Trophoblast cell (in vitro differentiated cells and primary cell): ENCODE measurements around the gene ATG16L1.

Source experiments
- DNase-seq, 2 donors: peaks; one replicate each; pipeline ENCODE4 v3.0.0-alpha.2; 2016
- H2AFZ ChIP-seq: 2 replicates; pipeline ENCODE4 v1.6.1; 2013; ENCODE audit warnings: low read length, moderate library complexity, mild to moderate bottlenecking; ENCODE audit not compliant: insufficient read depth, poor library complexity
- H2AK5ac ChIP-seq: 2 replicates; pipeline ENCODE4 v1.6.1; 2013; ENCODE audit warnings: mild to moderate bottlenecking, low read length
- H2BK120ac ChIP-seq: 2 replicates; pipeline ENCODE4 v1.6.1; 2013; ENCODE audit warnings: low read length, mild to moderate bottlenecking, moderate library complexity; ENCODE audit not compliant: insufficient read depth, poor library complexity
- H2BK12ac ChIP-seq: 2 replicates; pipeline ENCODE4 v1.6.1; 2013; ENCODE audit warnings: mild to moderate bottlenecking, low read length, moderate library complexity
- H2BK5ac ChIP-seq: 2 replicates; pipeline ENCODE4 v1.6.1; 2013; ENCODE audit warnings: low read length, low read depth, moderate library complexity, mild to moderate bottlenecking; ENCODE audit not compliant: poor library complexity
- H3K14ac ChIP-seq: 2 replicates; pipeline ENCODE4 v1.6.1; 2013; ENCODE audit warnings: mild to moderate bottlenecking, low read length
- H3K18ac ChIP-seq: 2 replicates; pipeline ENCODE4 v1.6.1; 2013; ENCODE audit warnings: mild to moderate bottlenecking, low read length
- H3K23ac ChIP-seq: 2 replicates; pipeline ENCODE4 v1.6.1; 2013; ENCODE audit warnings: low read length
- H3K27ac ChIP-seq: 2 replicates; pipeline ENCODE4 v1.5.1; 2013; ENCODE audit warnings: low read depth, mild to moderate bottlenecking, inconsistent platforms, low read length, moderate library complexity
- H3K27me3 ChIP-seq: 2 replicates; pipeline ENCODE4 v1.6.1; 2013; ENCODE audit warnings: inconsistent platforms, mild to moderate bottlenecking, low read length, moderate library complexity; ENCODE audit not compliant: insufficient read depth
- H3K36me3 ChIP-seq, 2 experiments: 1 replicate in 1 of 2; 2 replicates in 1 of 2; pipeline ENCODE4 v1.6.1; 2013; ENCODE audit warnings: low read length in 2 of 2, mild to moderate bottlenecking in 2 of 2, moderate library complexity in 1 of 2; ENCODE audit not compliant: insufficient read depth in 2 of 2, control insufficient read depth in 1 of 2
- H3K4ac ChIP-seq: 2 replicates; pipeline ENCODE4 v1.6.1; 2013; ENCODE audit warnings: low read depth, mild to moderate bottlenecking, low read length, moderate library complexity
- H3K4me1 ChIP-seq, 2 experiments: 1 replicate in 1 of 2; 2 replicates in 1 of 2; pipeline ENCODE4 v1.6.1; 2013; ENCODE audit warnings: low read length in 2 of 2, mild to moderate bottlenecking in 2 of 2, moderate library complexity in 1 of 2; ENCODE audit not compliant: insufficient read depth in 2 of 2, control insufficient read depth in 1 of 2
- H3K4me2 ChIP-seq: 2 replicates; pipeline ENCODE4 v1.6.1; 2013; ENCODE audit warnings: inconsistent platforms, mild to moderate bottlenecking, low read length, moderate library complexity
- H3K4me3 ChIP-seq: 2 replicates; pipeline ENCODE4 v1.5.1; 2013; ENCODE audit warnings: mild to moderate bottlenecking, low read depth, low read length, inconsistent platforms
- H3K79me1 ChIP-seq: one replicate; pipeline ENCODE4 v1.6.1; 2013; ENCODE audit warnings: low read length
- H3K79me2 ChIP-seq: 2 replicates; pipeline ENCODE4 v1.6.1; 2013; ENCODE audit warnings: low read length, mild to moderate bottlenecking; ENCODE audit not compliant: control insufficient read depth, insufficient read depth, poor library complexity
- H3K9ac ChIP-seq: 2 replicates; pipeline ENCODE4 v1.6.1; 2013; ENCODE audit warnings: mild to moderate bottlenecking, low read length
- H3K9me3 ChIP-seq: 2 replicates; pipeline ENCODE4 v1.6.1; 2013; ENCODE audit warnings: low read depth, mild to moderate bottlenecking, control low read depth, inconsistent platforms, low read length; ENCODE audit not compliant: insufficient read depth
- H4K12ac ChIP-seq: 2 replicates; pipeline ENCODE4 v1.6.1; 2013; ENCODE audit warnings: low read depth, mild to moderate bottlenecking, low read length, moderate library complexity
- H4K8ac ChIP-seq: 2 replicates; pipeline ENCODE4 v1.6.1; 2013; ENCODE audit warnings: low read depth, mild to moderate bottlenecking, low read length, moderate library complexity
- H4K91ac ChIP-seq: one replicate; pipeline ENCODE4 v1.6.1; 2013; ENCODE audit warnings: low read depth, mild to moderate bottlenecking, low read length, moderate library complexity
- WGBS: extraction: QIAGEN DNeasy Blood & Tissue Kit; methylation state at CpG from one replicate; pipeline ENCODE4 v1.1.7; 2013; ENCODE audit warnings: missing lambda C conversion rate; ENCODE audit not compliant: insufficient read length, insufficient coverage; ENCODE audit errors: extremely low coverage; 5-methylcytosine and 5-hydroxymethylcytosine counted together

The ATG16L1 gene

DNA sequence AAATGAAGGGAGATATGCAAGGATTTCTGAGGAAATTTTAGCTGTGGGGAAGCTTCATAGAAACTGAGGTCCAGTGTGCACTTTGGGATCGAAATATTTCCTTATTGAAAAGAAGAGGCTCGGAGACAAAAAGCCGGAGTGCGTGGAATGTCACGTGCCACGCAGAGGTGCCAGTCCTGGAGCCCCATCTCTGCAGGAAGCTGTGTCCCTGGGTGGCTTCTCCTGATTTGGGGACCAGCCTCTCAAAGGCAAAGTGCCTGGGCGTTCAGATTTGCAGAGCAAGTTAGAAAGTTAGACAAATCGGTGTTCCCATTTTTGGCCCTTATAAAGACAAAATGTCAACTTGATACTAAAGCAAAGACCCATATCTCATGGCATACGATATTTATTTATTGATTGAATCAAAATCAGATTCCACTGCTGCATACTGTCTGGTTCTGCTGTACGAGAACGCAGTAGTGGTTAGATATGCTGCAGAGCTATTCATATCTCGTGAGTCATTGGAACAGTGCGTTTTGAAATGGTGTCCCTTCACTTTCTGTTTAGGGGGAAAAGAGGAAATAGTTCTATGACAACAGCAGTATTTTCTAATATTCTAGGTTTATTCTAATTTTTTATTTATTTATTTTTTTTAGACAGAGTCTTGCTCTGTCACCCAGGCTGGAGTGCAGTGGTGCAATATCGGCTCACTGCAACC, 9.1 kb upstream of the ATG16L1 start:
- Histone ChIP-seq H3K4me3 (no peak overlapping the region), H3K79me1 (peaks cover 9% of the 10 kb centered on the region), H3K4me1 (peaks cover 11 to 14% of the 10 kb centered on the region in 2 experiments), H3K9ac (no peak overlapping the region), H2BK120ac (no peak overlapping the region), H4K8ac (no peak overlapping the region), H3K27ac (no peak overlapping the region), H2AFZ (no peak overlapping the region), H2BK5ac (no peak overlapping the region), H2AK5ac (no peak overlapping the region), H4K91ac (no peak overlapping the region), H2BK12ac (no peak overlapping the region), H3K27me3 (no peaks in the 10 kb centered on the region), H3K14ac (no peak overlapping the region), H3K9me3 (no peaks in the 10 kb centered on the region), H3K4ac (no peak overlapping the region), H3K4me2 (no peak overlapping the region), H3K79me2 (no peaks in the 10 kb centered on the region), H3K23ac (no peak overlapping the region), H4K12ac (no peak overlapping the region), H3K36me3 (no peaks in the 10 kb centered on the region), H3K18ac (no peak overlapping the region)
- WGBS: no CpG with 5 or more reads among the region's 14 CpGs
- DNase-seq: peak in 1 of 2 donors; percentile 51

DNA sequence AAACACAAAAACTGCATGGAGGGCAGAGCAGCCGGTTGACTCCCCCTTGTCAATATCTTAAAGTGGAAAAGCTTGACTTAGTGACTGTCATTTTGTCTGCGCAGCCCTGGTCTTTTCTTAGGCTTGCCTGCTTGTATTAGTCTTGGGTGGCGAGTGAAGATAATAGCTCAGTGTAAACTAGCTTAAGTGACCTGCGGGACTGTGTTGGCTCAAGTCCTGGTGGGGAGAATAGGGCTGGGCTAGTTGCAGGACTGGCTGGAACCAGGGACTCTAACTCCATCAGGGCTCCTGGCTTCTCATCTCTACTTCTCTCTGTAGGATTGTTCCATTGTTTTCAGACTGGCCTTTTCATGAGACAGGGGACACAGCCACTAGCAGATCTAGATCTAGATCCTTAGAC, 8.1 kb upstream of the ATG16L1 start:
- Histone ChIP-seq H3K4ac (no peak overlapping the region), H3K27ac (no peak overlapping the region), H3K79me2 (no peaks in the 10 kb centered on the region), H2BK12ac (peak overlapping the region; percentile 23), H2BK120ac (no peak overlapping the region), H3K4me2 (no peak overlapping the region), H4K12ac (no peak overlapping the region), H3K36me3 (no peaks in the 10 kb centered on the region), H3K27me3 (no peaks in the 10 kb centered on the region), H2BK5ac (no peak overlapping the region), H3K79me1 (peaks cover 9% of the 10 kb centered on the region), H3K23ac (no peak overlapping the region), H3K14ac (no peak overlapping the region), H4K8ac (no peak overlapping the region), H3K4me3 (no peak overlapping the region), H2AK5ac (no peak overlapping the region), H4K91ac (peak overlapping the region; percentile 4), H3K4me1 (peaks cover 11 to 14% of the 10 kb centered on the region in 2 experiments), H2AFZ (no peak overlapping the region), H3K9ac (no peak overlapping the region), H3K9me3 (no peaks in the 10 kb centered on the region), H3K18ac (no peak overlapping the region)
- WGBS: no CpG with 5 or more reads among the region's 4 CpGs
- no peak for DNase-seq

DNA sequence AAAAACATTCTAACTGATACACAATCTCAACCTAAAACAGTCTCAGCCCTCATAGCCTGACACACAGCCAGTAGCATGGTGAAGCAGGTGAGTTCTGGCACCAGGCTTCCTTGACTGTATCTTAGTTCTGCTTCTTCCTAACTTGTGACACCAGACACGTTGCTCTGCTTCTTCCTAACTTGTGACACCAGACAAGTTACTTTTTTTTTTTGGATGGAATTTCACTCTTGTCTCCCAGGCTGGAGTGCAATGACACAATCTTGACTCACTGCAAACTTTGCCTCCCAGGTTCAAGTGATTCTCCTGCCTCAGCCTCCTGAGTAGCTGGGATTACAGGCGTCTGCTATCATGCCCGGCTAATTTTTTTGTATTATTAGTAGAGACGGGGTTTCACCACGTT, 6.7 kb upstream of the ATG16L1 start:
- Histone ChIP-seq H4K12ac (no peak overlapping the region), H3K23ac (no peak overlapping the region), H2BK5ac (peak overlapping the region; percentile 43), H3K36me3 (no peaks in the 10 kb centered on the region), H3K9ac (no peak overlapping the region), H3K27ac (peak overlapping the region; percentile 22), H3K4ac (no peak overlapping the region), H4K91ac (no peak overlapping the region), H3K4me1 (peaks cover 11 to 14% of the 10 kb centered on the region in 2 experiments), H2AFZ (no peak overlapping the region), H4K8ac (no peak overlapping the region), H3K4me3 (no peak overlapping the region), H2AK5ac (no peak overlapping the region), H3K79me2 (no peaks in the 10 kb centered on the region), H3K14ac (no peak overlapping the region), H3K18ac (no peak overlapping the region), H3K4me2 (no peak overlapping the region), H3K79me1 (peaks cover 9% of the 10 kb centered on the region), H3K9me3 (no peaks in the 10 kb centered on the region), H2BK120ac (no peak overlapping the region), H3K27me3 (no peaks in the 10 kb centered on the region), H2BK12ac (no peak overlapping the region)
- no CpG with 5 or more reads among the region's 5 CpGs for WGBS
- DNase-seq: peak; percentile 83 to 94

DNA sequence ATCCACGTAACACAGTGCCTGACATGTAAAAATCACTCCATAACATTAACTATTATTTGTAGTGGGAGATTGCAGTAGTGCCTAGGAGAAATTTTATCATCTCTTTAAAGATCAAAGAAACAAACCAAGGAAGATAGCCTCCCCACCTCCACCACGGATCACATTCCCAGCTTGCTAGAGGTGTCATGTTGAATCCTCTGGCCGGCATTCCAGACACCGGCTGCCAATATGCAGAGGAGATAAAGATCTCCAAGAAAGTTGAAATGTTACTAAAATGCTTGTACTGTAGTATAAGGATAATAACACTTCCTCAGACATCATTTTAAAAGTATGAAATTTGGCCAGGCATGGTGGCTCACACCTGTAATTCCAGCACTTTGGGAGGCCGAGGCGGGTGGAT, 6.1 kb upstream of the ATG16L1 start:
- no peak overlapping the region for H3K18ac ChIP-seq
- H3K4me2 ChIP-seq: no peak overlapping the region
- H3K79me2 ChIP-seq: no peaks in the 10 kb centered on the region
- H2BK120ac ChIP-seq: no peak overlapping the region
- DNase-seq: peak; percentile 86 to 94
- H3K9ac ChIP-seq: no peak overlapping the region
- H3K4me3 ChIP-seq: no peak overlapping the region
- no peak overlapping the region for H3K14ac ChIP-seq
- no peak overlapping the region for H2AK5ac ChIP-seq
- H3K9me3 ChIP-seq: no peaks in the 10 kb centered on the region
- no peak overlapping the region for H2BK12ac ChIP-seq
- H3K27ac ChIP-seq: no peak overlapping the region
- no peak overlapping the region for H4K8ac ChIP-seq
- no peak overlapping the region for H3K4ac ChIP-seq
- WGBS: no CpG with 5 or more reads among the region's 6 CpGs
- H4K91ac ChIP-seq: no peak overlapping the region
- H3K79me1 ChIP-seq: peaks cover 9% of the 10 kb centered on the region
- H2AFZ ChIP-seq: no peak overlapping the region
- H2BK5ac ChIP-seq: no peak overlapping the region
- no peak overlapping the region for H4K12ac ChIP-seq
- H3K23ac ChIP-seq: no peak overlapping the region
- H3K36me3 ChIP-seq: no peaks in the 10 kb centered on the region
- H3K4me1 ChIP-seq: peaks cover 11 to 14% of the 10 kb centered on the region in 2 experiments
- no peaks in the 10 kb centered on the region for H3K27me3 ChIP-seq
